Activated CD8-positive, alpha-beta memory T cell treated with anti-CD3 and anti-CD28 coated beads for 1 hour (primary cell): Measurements from ENCODE around the gene PTPRG.
"Not testable (repeated sequence)": the region's sequence is repeated elsewhere in the genome, so short reads cannot be mapped to it uniquely, and the experiment has no call there.

Source experiments
- DNase-seq, 2 donors: peaks; one replicate each; pipeline ENCODE4 v3.0.0-alpha.2; 2020; ENCODE audit warnings: low read depth in 1 of 2; ENCODE audit errors: extremely low read depth in 1 of 2

Gene PTPRG

DNA sequence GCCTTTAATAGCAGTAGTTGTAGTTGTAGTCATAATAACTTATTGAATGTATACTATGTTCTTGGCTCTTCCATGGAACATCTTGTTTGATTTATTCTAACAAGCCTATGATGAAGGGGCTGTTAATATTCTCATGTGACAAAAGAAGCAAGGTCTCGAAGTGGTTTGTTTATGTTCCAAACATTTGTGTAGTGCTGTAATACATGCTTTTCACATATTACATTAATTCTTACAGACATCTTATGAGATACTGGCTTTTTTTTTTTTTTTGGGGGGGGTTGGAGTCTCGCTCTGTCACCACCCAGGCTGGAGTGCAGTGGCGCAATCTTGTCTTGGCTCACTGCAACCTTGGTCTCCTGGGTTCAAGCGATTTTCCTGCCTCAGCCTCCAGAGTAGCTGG, 252.3 kb downstream of the PTPRG start:
- no peak for DNase-seq

DNA sequence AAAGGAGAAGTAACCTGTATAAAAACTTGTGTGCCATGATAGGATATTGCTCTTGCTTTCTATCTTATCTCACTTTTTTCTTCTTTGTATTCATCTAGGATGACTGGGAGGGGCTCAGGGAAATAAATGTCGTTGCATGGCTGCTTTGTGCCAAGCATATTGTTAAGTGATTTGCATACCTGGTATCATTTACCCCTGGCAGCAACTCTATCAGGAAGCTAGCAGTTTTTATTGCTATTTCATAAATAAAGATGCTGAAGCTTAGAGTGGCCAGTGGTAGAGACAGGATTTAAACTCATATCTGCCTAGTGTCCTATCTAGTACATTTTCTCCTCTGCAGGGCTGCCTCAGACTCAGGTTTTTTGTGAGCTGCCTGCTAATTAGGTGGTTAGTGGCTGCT, 253.3 kb downstream of the PTPRG start:
- no peak for DNase-seq

DNA sequence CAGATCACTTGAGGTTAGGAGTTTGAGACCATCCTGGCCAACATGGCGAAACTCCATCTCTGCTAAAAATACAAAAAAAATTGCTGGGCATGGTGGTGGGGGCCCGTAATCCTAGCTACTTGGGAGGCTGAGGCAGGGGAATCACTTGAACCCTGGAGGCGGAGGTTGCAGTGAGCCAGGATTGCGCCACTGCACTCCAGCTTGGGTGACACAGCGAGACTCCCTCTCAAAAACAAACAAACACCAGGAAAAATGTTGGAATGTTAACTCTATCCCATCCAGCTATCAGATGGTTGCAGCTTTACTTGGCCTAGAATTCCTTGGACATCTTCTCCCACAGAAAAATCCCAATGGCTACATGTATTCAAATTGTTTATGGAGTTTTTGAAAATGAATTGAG, 254.9 kb downstream of the PTPRG start:
- DNase-seq, result not testable (repeated sequence)

DNA sequence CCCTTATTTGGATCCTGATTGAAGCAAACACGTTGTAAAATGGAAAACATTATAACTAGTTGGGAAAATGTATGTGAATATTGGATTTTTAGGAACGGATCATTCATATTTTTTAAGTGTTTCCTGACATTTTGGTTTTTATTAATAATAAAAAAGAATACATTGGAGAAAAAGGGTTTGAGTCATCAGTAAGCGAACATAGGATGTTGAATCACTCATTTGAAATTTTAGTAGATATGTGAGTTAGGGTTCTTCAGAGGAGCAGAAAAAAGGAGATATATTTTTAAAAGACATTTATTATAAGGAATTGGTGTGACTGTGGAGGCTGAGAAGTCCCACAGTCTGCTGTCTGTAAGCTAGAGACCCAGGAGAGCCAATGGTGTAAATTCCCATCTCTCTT, 258.5 kb downstream of the PTPRG start:
- no peak for DNase-seq

DNA sequence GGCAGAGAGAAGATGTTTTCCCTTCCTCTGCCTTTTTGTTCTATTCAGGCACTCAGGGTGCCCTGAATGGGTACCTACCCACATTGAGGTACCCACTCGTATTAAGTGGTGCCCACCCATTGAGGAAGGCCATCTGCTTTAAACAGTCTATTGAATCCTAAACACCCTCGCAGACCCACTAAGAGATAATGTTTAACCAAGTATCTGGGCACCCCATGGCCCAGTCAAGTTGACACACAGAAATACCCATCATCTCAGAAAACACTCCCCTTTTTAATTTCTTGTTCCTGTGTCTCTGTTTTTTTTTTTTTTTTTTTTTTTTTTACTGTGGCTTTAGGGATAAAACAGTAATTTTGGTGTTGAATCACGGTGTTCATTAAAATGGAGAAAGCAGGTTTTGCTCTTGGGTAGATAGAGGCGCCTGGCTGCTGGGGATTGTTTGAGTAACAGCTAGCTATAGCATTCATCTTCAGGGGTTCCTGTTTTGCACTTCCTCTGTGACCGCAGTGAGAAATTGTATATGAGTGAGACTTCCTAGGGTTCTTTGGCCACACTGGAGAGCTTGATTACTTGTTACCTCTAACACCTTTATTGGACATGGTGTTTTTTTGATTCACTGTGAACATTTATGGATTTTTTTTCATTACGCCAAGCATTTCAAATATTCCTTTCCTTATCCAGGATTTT, 259.1 kb downstream of the PTPRG start:
- no peak for DNase-seq

DNA sequence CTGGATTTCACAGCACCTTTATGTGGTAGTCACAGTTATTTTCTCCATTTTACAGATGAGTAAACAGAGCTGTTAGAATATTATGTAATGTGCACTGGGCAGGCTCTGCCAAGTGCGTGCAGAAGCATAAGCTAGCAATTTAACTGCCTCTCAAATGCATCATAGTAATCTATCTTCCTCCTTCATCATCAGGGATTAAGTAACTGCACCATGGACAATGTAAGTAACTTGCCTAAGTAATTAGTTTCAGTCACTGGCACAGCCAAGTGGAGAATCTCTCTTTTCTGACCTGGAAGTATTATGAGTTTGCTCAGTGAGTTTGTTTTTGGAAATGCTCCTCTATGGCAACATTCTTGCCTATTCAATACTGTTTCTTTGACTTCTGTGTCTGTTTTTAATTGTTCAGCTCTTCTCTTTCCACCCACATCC, 260.5 kb downstream of the PTPRG start:
- no peak for DNase-seq

DNA sequence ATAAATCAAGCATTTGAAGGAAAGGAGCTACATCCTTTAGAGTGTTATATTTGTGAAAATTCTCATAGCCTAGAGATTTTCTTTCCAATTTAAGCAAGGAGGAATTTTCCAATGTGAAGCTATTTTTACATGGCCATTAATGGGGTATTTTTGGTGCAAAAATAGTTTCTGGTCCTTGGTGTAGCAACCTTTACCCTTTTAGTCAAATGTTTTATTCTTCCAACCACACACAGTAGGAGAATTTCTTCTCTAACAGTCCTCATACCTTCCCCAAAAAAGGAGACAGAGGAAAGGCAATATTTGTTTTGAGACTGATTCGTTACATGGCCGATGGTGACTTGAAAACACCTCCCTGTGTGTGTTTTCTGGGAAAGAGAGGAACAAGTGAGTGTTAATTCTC, 261.2 kb downstream of the PTPRG start:
- DNase-seq, result no peak

DNA sequence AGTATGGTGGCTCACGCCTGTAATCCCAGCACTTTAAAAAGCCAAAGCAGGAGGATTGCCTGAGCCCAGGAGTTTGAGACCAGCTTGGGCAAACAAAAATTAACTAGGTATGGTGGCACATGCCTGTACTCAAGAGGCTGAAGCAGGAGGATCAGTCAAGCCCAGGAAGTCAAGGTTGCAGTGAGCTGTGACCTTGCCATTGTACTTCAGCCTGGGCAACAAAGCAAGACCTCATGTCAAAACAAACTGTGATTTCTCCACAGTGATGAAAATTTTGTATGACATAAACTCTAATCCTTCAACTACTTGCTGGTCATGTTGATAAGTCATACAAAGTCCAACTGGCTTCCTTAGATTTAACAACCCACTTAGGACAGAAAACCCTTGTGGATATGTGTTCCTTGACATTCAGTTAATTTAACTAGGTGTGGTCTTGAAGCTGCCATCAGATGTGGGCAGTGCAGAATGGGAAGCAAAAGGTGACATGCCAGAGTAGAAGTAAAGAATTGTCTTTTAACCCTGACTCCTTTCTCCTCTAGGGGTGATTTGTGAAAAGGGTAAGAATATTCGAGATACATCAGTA, 263.3 kb downstream of the PTPRG start:
- DNase-seq, result no peak

DNA sequence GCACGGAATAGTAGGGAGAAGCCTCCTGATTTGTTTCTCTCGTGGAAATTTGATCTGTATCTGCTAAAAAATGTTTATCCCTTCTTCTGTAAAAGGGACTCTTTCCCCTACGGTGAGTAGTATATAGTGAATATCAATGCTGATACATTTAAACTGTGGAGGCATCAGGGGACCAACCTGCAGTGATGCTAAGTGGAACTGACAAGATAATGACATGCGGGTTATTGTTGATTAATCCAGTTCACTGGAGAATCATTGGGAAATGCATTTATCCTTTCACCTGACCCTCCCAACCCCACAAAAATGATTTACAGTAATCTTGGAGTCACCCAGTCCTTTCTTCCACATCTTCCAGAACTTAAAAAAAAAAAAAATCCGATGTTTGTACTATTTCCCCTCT, 264.8 kb downstream of the PTPRG start:
- no peak for DNase-seq

DNA sequence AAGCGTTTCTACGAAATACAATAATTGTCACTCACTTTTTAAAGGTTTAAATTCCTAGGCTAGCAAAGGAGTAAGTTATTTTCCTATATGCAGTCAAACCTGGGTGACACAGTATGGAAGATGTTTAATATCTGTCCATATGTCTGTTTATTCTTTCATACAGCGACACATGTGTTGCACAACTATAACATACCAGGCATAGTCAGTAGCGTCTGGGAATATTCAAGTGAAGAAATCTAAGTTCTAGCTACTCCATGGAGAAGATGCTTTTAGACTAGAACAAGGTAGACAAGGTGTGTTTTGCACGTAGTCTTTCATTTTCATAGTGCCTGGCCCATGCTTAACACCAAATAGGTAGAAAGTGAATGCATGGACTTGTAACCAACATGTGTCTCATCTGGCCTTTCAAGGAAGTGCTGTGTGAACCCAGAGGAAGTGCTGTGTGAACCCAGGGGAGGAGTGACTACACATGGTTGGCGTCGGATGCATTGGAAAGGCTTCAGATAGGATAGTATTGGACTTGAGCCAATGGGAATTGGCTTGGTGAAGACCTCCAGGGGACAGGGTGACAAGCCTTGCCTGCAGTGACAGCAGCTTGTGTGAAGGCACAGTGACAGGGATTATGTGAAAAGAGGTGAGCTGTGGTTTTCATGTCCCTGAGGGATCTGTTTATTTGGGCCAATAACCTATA, 267.0 kb downstream of the PTPRG start:
- DNase-seq, result no peak

DNA sequence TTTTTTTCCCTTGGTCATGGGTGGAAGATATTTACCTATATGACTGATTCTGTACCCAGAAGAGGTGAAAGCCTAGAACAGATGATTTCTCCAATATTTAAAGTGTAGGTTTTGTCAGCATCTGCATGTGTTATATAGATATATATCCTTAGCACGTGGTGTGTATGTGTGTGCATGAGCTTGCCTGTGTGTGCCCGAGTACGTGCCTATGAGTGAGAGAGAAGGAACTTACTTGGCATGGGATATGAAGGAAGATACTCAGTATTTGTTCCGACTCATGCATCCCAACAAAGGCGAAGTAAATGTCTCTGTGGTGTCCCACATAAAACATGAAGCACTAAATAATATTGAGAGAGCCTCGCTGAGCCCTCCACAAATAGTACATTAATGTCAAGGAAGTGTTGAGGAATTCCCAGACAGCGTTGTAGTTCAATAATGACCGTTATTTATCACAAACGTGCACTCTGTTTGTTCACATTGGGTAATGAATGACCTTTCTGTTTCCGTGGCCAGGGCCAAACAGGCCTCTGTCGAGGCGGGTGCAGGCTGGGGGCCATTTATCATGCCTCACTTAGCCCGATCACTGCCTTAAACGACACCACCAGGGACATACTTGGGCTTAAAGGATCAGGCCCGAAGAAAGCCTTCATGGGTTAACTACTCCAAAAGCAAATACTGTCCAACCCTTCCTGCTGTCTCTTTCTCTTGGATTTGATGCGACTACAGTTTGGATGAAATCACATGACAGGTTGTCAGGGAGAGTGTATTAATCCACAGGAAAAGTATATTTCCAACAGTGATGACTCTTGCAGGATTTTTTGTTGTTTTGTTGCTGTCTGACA, 267.7 kb downstream of the PTPRG start:
- DNase-seq, result no peak

DNA sequence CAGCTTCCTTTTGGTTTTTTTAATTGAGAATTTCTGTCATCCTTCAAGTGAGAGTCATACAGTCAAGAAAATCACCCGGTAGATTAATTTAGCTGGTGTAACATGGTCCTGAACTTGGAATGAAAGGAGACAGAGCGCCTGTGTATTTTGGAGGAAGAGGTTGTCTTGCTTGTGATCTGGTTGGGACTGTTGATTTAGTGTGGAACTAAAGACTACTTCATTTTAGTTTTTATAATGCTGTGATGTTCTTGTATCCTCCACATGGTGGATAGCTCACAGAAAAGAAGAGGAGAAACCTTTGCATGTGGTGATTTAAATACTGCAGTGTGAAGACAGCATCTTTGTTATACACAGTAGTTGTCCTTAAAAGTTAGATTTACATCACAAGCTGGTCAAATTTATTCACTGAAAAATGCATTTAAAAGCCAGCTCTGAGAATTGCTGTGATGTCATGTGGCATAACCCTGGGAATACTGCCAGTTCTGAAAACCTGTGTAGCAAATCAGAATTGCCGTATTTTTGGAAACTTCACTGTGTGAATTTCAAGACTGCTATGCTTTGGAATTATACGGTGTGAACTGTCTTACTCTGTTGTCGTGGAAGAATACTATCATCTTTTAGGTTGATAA, 268.5 kb downstream of the PTPRG start:
- DNase-seq, result no peak

DNA sequence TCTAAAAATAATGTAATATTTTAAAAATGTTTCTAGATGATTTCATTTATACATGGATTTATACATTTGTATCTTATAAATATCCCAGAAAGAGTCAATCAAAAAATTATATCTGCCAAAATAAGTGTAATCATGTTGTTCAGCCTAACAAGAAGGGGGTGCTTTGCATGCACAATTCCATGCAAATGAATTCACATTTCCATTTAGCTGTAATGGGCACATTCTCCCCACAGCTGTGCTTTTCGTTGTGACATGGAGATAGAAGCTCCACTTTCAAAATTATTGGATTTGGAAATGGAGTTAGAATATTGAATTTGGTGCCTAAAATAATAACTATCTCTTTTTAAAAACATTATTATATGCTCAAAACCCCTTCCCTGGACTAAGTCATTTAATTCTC, 270.6 kb downstream of the PTPRG start:
- no peak for DNase-seq

DNA sequence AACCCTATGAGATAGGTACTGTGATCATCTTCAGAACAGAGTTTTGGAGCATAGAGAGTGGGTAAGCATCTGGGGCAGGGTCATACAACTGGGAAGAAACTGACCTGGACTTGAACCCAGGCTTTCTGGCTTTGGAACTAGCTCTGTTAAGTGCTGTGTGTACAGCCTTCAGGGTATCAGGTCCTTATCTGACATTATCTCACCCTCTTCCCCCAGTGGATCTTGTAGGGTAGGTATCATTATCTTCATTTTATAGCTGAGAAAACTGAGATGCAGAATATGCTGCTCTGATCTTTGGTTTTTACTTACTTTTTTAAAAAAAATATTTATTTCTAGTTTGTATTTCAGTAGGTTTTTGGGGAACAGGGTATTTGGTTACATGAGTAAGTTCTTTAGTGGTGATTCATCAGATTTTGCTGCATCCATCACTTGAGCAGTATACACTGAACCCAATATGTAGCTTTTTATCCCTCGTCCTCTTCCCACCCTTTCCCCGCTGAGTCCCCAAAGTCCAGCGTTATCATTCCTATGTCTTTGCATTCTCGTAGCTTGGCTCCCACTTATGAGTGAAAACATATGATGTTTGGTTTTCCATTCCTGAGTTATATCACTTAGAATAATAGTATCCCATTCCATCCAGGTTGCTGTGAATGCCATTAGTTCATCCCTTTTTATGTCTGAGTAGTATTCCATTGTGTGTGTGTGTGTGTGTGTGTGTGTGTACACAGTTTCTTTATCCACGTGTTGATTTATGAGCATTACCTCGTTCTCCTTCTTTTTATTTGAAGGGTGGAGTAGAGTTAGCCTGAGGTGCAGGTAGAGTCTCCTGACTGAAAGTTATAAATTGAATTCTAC, 271.2 kb downstream of the PTPRG start:
- no peak for DNase-seq

DNA sequence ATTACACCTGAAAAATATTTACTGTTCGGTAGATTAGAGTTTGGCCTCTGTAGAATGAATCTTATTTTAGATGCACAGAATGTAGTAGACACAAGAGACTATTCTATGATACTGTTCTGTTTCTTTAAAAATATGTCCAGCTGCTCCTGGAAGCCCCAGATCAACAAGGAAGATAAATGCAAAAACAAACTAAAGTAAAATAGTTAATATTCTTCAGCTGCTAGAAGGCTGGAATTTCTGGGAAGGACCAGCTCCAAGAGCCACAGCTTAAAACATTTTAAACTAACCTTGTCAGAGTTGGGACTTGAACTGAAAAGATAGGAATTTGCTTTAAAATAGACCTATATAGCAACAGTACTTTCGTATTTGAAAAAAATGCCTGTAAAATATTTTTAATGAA, 277.9 kb downstream of the PTPRG start:
- no peak for DNase-seq

DNA sequence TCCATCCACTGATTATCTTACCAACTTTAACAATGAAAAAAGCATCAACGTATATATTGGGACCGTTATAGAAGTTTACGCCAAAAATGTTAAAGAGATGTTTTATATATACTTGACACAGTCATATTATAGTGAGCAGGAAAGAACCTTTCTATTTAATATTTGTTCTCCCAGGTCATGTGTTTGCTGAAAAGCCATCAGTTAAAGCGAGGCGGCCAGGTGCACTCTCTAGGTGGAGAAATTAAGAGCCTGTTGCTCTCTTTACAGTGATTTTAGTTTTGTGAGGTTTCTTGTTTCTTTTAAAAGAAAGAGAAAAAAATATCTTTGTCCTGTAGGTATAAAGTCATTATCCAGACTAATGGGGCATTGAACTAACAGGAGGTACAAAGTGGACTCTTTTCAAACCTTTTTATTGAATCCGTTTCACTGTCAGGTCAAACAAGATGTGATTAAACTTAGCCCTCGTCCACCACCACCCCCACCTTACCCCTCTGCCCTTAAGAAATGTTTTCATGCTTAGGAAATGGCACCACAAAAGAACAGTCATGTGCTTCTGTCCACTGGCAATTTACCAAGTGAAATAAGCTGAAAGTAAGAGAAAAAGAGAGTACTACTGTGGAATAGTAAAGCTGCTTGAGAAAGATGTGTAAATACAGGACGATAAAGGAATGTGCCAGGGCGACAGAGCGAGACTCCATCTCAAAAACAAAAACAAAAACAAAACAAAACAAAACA, 279.9 kb downstream of the PTPRG start:
- DNase-seq, result no peak

DNA sequence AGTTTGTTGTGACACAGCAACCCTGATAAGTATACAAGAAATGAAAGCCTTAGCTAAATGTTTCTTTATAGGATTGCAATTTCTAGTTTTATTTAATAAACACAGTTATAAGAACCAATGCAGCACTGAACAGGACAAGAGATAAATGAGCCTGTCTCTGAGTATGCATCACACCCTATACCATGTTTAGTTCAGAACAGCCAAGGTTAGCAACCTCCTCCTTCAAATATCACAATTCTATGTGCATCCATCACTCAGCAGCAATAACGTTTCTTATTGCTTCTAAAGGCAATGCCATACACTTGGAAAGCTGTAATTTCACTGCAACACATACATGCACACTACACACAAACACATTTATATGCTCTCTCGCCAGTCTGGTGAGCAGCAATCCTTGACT, 280.6 kb downstream of the PTPRG start:
- no peak for DNase-seq

DNA sequence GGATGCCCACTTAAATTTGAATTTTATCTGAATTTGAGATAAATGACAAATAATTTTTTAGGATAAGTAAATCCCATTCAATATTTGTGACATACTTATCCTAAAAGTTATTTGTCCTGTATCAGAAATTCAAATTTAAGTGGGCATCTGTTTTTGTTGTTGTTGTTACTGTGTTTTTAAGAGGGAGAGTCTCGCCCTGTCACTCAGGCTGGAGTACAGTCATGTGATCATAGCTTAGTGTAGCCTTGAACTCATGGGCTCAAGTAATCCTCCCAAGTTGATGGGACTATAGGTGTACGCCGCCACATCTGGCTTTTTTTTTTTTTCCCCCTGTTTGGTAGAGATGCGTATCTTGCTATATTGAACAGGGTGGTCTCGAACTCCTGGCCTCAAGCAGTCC, 283.0 kb downstream of the PTPRG start:
- no peak for DNase-seq

DNA sequence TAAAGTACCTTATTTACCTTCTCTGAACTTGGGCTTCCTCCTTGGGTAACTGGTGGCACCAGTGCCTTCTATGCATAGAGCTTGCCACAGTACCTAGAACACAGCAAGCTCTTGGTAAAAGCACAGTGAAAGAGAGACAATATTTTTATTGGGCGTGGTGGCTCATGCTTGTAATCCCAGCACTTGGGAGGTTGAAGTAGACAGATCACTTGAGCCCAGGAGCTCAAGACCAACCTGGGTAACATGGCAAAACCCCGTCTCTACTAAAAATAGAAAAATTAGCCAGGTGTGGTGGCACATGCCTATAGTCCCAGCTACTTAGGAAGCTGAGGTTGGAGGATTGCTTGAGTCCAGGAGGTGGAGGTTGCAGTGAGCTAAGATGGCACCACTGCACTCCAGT, 285.1 kb downstream of the PTPRG start:
- no peak for DNase-seq
